Kidney tubule cell (primary cell): ENCODE measurements around the gene TTBK2.

Source experiments
- DNase-seq: peaks from one replicate; pipeline ENCODE4 v3.0.0-alpha.2; 2018; ENCODE audit warnings: low spot score

Gene TTBK2

DNA sequence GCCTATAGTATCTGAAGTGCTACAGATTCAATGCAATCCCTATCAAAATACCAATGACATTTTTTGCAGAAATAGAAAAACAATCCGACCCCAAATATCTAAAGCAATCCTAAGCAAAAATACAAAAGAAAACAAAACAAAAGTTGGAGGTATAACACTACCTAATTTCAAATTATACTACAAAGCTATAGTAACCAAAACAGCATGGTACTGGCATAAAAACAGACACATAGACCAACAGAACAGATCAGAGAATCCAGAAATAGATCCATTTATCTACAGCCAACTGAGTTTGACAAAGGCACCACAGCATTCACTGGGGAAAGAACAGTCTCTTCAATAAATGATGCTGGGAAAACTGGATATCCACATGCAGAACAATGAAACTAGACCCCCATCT, 159.8 kb downstream of the TTBK2 start:
- DNase-seq = no peak

DNA sequence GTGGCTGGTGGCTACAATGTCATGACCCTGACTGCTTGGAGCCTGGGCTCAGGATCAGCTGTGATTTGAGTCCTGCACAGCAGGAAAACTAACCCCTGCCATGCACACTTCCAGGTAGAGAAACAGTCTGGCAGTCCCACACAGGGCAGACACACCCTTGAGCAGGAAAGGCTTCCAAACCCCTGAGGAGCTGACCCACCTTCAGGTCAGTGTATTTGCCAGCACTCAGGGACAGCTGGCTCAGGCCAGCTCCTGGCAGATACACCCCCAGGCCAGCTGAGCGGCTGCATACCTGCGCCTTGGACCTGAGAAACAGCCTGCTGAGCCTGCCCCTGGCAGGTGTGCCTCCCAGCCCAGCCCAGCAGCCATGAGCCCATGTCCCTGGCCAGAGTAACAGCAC, 161.5 kb downstream of the TTBK2 start:
- no peak for DNase-seq

- no peak for DNase-seq
Measured at GRCh38 chr15:42750306-42750705, 170.3 kb downstream of the TTBK2 start.

DNA sequence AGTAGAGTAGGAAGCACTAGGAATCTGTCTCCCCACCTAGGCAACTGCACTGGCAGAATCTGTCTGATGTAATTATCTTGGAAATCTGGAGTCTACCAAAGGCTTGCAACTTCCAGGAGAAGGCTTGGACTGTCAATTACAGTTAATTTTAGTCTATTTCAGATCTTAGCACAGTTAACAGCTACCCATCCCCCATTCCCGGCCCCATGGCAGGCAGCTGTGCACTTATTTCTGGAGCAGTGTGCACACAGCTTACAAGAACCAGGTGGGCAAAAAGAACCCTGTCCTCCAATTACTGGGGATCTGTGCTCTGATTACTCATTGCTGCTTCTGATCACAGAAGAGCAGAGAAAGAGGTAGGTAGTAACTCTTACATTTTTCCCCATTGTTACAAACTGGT, 171.3 kb downstream of the TTBK2 start:
- no peak for DNase-seq

DNA sequence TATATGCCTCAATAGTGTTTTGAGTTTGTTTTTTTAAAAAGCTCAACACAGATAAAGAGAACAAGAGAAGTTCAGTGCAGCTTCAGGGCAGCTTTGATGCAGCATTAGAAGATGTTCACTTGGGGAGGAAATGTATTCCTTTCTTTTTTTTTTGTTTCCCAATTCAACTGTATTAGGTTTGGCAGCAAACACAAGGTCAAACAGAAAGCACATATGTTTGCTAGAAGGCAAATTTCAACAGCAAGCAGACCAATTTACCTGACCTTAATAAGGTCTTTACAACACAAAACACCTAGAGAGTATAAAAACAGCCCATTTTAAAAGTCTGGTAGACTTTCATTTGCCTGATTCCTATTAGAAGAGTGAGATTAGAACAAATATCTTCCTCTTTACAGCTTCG, 176.4 kb downstream of the TTBK2 start:
- DNase-seq = no peak

- no peak for DNase-seq
Measured at GRCh38 chr15:42742149-42742548, 178.4 kb downstream of the TTBK2 start.

GRCh38 chr15:42741710-42742109, 178.9 kb downstream of the TTBK2 start:
- DNase-seq = no peak

- peak; percentile 22 for DNase-seq
Measured at GRCh38 chr15:42737529-42738328, 182.8 kb downstream of the TTBK2 start.

GRCh38 chr15:42736793-42737528, 183.6 kb downstream of the TTBK2 start, which contains the start of gene CDAN1:
Gene CDAN1, minus strand, starts transcription at chr15:42737128. Its CDS starts 26 bp downstream, at chr15:42737102.
- peak; percentile 89 for DNase-seq

DNA sequence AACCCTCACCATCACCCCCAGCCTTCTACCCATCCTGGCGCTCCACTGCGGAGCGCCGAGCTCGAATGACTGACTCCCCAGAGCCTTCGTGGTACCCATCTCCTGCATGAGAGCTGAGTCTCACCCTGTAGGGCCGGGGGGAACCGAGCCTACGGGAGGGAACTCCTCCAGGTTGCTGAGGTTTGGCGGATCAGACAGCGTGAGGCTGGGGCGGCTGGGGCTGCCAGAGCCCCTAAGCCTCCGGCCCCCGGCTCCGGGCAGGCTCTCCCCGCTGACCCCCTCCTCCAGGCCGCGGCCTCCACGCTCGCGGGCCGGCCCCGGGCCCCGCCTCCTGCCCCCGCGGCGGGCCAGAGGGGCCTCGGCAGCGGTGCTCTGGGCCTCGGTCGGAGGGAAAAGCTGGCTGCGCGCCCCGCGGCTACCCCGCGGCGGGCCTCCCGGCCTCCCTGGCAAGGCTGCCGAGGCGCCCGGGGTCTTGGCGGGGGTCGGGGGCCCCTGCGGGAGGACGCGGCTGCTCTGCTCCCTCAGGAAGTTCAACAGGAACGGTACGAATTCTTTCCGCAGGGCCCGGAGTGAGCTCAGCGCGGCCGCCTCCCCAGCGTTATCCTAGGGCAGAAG, 184.3 kb downstream of the TTBK2 start:
- peak; percentile 28 for DNase-seq

GRCh38 chr15:42735382-42736165, 185.0 kb downstream of the TTBK2 start:
- no peak for DNase-seq

DNA sequence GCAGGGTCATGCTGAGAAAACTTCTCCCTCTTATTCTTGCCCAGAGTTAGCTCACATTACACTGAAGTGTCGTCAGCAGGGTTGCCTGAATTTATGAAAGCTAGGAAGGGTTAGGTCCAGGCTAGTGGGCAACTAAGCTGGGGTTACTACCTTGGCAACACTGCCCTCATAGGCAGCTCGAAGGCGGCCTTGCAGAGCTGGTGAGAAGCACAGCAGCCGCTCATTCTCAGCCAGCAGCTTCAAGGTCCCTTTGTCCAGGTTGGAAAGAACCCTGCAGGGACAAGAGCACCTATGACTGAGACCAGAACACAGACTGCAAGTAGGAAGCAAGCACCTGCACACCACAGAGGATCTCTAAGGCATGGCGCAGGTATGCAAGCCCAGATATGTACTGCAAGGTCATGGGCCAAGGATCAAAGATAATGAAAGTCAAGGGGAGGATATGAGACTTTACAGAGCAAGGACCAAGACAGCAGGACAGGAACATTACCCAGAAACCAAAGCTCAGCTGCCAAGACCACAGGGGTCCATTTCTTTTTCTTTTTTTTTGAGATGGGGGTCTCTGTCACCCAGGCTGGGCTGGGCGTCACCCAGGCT, 186.4 kb downstream of the TTBK2 start:
- no peak for DNase-seq

GRCh38 chr15:42733027-42733426, 187.6 kb downstream of the TTBK2 start:
- no peak for DNase-seq

DNA sequence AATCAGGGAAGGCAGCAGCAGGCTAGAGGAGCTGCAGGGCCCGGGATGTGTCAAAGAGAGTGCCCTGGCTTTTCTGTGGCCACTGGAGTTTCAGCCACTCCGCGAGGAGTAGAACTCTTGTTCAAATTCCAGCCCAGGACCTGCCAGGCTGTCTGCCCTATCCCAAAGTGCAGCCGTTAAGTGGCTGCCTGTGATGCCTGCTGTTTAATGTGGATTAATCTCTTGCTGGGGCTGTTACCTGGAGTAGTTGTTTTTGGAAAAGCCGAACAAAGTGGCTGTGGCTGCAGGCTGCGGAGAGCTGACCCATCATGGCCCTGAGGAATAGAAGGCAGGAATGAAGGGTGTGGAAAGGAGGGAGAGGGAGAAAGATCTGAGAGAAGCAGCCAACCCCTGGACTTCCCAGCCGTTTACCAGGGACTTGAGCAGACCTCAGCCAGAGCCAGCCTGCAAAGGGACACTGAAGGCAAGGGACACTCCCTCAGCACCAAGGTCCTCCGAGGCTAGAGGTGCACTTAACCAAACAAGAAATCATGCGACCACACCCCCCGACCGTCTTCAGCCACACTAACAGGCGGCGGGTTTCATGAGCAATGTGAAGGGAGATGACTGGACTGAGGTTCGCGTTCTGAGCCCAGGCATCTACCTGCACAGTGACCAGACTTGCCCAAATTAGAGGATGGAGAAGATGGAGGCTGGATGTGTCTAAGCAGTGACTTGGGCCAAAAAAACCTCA, 188.3 kb downstream of the TTBK2 start:
- no peak for DNase-seq

- DNase-seq = no peak
Measured at GRCh38 chr15:42731461-42731860, 189.1 kb downstream of the TTBK2 start.

GRCh38 chr15:42730536-42730935, 190.0 kb downstream of the TTBK2 start:
- DNase-seq = no peak

- no peak for DNase-seq
Measured at GRCh38 chr15:42730135-42730534, 190.4 kb downstream of the TTBK2 start.

- no peak for DNase-seq
Measured at GRCh38 chr15:42729409-42729808, 191.2 kb downstream of the TTBK2 start.

DNA sequence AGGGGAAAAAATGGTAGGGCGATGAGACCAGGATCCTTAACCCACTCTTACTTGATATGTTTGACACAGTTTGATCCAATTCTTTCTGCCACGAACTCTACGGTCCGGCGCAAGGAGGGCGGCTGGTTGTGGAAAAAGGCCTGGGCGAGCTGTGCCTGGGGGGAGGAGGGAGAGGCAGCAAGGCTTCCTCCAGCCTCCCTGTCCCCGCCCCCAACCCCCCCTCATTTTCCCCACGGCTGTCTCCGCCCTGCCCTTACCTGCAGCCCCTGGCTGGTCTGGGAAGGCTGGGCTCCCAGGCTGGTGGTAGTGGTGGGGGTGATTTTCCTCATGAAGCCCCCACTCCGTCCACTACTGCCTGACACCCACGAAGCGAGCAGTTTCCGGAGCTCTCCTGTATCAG, 191.6 kb downstream of the TTBK2 start:
- DNase-seq = no peak

GRCh38 chr15:42728560-42728959, 192.0 kb downstream of the TTBK2 start:
- no peak for DNase-seq

DNA sequence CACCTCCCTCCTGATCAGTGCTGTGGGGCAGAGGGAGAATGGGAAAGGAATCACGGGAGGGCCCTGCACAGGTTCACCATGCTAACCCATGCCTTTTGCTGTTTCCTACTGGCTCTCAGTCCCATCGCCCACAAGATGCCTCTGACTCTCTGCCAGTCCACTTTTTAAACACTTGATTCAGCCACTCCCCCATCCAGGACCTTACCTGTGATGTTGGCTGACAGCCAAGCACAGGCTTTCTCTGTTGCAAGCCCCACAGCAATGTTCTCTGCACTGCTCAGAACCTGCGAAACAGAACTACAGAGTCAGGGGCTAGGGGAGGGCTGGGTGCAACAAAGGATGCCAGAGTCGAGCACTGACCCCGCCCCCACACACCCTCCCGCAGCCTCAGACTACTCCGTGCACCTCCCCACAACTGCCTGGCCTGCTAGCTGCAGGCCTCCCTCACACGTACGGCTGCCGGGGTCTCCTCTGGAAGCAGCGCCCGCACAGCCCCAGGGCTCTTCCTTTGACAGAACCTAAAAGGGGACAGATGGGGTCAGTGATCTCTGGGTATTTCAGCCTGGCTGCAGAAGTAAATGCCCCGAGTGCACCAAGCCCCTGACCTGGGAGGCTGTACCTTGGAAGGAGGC, 192.7 kb downstream of the TTBK2 start:
- DNase-seq = no peak
